Left forelimb (tissue), 1 donor: ENCODE measurements around the gene RPP25.

Source experiments
- DNase-seq: peaks from one replicate; pipeline ENCODE4 v3.0.0-alpha.2; 2018; ENCODE audit warnings: low spot score

The RPP25 gene

GRCh38 chr15:74917676-74918075 lies 38.9 kb downstream of the RPP25 start:
- no peak for DNase-seq

DNA sequence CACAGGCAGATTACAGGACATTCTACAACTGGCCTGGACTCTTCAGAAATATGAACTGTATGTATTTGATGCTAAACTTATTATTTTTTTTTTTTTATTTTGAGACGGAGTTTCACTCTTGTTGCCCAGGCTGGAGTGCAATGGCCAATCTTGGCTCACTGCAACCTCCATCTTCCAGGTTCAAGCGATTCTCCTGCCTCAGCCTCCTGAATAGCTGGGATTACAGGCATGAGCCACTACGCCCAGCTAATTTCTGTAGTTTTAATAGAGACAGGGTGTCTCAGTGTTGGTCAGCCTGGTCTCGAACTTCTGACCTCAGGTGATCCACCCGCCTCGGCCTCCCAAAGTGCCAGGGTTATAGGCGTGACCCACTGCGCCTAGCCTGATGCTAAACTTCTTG lies 42.8 kb downstream of the RPP25 start:
- DNase-seq = peak; percentile 2

GRCh38 chr15:74913041-74913440 lies 43.5 kb downstream of the RPP25 start:
- no peak for DNase-seq

DNA sequence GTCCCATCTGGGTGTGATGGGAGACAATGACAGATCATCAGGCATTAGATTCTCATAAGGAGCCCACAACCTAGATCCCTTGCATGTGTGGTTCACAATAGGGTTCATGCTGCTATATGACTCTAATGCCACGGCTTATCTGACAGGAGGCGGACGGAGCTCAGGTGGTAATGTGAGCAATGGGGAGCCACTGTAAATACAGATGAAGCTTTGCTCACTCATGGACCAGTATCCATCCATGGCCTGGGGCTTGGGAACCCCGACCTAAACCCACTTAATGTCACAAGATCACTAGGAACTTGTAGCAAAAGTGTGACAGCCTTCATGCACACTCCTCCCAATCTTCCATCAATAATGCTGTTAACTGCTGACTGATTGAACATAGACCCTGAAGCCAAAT lies 47.9 kb downstream of the RPP25 start:
- no peak for DNase-seq

DNA sequence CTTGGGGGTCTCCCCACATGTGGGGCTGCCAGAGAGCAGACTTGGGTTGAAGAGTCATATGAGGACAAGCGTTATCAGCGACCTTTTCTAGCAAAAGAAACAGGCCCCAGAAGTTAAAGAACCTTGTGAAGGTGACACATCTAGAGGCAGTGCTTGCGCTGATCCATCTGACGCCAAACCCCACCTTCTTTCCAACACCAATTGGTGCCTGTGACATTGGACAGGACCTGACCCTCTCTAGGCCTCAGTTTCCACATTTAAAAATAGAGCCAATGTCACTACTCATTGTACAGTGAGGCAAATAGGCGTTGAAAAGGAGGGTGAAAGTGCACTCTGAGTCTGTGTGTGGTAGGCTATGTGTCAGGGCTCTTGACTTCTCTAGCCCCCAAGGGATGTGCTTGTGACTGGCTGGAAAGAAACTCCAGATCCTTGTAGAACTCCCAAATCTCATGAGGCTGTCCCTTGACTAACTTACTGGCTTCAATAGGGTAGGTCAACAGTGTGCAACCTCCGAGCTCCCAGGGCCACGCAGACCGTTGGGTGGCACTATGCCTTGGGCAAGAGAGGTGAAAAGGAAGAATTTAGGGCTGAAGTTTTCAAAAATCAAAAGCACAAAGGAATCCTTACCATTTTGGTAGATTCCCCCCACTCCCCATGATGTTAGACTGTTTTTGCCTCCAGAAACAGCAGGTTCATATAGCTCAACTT lies 49.3 kb downstream of the RPP25 start:
- no peak for DNase-seq

DNA sequence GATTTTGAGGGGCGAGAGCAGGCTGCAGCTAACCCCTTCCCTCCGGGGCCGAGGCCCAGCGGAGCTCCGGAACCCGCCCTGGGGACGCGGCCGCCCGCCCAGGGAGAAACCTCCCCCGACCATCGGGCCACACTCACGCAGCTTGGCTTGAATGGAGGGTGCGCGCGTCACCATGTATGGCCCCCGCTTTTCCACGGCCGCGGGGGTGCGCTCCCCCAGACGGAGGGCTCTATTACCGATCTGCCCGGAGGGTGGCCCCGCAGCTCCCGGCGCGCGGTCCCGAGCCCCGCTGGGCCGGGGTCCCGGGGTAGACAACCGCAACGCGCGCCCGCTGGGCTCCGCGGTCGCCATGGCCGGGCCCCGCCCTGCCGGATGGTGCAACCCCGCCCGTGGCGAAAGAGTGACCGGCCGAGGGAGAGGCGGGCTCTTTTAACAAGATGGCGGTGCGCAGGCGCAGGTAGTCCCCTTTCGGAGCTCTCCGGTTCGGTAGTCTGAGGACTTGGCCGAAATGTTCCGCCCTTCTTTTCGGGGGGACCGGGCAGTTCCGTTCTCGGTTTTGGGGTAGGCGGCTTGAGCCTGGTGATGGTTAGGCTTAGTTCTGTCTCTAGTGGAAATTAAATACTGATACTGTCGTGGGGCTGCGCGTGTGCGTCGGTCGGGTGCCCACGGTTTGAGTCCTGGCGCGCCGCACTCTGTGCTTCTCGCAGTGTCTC lies 50.0 kb downstream of the RPP25 start, which contains the start of gene FAM219B:
TSS of gene FAM219B (minus strand) at position 402 of the 713 bp plus-strand sequence. CDS start at position 351, 51 bp downstream.
- DNase-seq = peak; percentile 92

GRCh38 chr15:74906067-74906449 lies 50.5 kb downstream of the RPP25 start:
- DNase-seq = peak; percentile 69
